K562 treated with DMSO at 1 percent for 48 hours (cell line): ENCODE results near the gene NDUFA13. TPM values are rescaled to one million over a fixed set of nuclear protein-coding genes. Genes with fewer than 3 reads are reported as not detected.

ENCODE experiments used
- total RNA-seq: library from RNA; unstranded; fragments of 300-600 nt; gene quantifications from 2 replicates; pipeline ENCODE4 v1.2.3, GENCODE V29; 2022; ENCODE audit warnings: low replicate concordance; ENCODE audit errors: extremely low read depth

Gene NDUFA13
- total RNA-seq: not detected in 2 replicates

DNA sequence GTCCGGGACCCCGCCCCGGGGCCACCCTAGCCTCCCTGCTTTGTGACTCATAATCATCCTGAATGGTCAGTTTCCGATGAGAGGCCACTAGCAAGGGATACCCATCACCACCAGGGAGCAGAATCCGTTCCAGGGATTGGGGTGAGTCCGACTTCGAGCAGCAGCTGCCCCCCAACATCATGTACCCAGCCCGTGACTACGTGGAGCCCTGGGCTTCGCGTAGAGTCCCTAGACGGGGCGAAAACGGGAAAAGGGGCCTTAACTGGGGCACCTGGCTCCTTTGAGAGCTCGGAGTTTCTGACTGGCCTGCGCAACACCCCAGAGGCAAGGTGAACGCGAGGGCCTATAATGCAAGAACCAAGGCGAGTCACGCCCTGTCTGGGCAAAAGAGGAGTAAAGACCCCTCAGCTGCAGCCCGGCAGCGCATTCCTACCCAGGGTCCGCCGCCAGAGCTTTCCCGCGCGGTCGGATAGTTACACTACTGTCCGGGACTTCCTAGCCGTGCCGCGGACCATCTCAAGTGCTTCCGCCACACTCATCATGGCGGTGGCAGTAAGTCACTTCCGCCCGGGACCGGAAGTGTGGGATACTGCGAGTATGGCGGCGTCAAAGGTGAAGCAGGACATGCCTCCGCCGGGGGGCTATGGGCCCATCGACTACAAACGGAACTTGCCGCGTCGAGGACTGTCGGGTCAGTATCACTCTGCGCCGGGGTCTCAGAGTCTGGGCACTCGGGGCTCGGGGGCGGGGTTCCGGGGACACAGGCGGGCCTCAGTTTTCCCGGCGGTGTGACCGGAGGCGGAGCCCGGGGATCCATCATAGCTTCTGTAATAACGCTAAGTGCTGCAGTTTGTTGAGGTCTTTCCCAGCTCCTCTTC, at the start of gene NDUFA13:
NDUFA13 (plus strand) TSS at position 584 of the 878 bp plus-strand sequence; CDS start at position 598, 14 bp downstream.

DNA sequence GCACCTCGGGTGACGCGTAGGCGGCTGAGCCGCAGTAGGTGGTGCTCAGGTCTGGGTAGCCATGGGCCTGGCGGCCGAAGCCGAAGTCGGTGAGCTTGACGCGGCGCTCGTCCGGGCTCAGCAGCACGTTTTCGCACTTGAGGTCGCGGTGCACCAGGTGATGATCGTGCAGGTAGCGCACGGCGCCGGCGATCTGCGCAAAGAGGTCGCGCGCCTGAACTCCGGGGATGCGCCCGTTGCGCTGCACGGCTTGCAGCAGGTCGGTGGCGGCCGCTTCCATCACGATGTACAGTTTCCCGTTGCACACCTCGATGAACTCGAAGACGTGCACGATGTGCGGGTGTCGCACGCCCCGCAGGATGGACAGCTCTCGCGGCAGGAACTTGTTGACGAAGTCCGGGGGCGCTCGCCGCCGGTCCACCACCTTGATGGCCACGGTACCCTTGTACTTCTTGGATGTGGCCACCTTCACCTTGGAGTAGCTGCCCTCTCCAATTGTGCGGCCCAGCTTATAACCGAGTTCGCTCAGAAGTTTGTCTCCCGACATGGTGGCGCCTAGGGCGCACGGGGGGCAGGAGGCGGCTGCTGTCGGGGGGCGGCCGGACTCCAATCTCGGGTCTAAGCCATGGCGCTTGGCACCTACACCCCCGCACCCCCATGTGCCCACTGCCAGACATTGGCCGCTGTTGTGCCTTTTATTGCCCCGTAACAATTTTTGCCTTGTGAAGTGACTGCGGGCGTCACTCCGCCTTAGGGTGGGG, 964 bp upstream of the NDUFA13 start, which contains the start of gene TSSK6:
TSSK6 (minus strand) TSS at position 668 of the 761 bp plus-strand sequence; CDS start at position 547, 121 bp downstream.

DNA sequence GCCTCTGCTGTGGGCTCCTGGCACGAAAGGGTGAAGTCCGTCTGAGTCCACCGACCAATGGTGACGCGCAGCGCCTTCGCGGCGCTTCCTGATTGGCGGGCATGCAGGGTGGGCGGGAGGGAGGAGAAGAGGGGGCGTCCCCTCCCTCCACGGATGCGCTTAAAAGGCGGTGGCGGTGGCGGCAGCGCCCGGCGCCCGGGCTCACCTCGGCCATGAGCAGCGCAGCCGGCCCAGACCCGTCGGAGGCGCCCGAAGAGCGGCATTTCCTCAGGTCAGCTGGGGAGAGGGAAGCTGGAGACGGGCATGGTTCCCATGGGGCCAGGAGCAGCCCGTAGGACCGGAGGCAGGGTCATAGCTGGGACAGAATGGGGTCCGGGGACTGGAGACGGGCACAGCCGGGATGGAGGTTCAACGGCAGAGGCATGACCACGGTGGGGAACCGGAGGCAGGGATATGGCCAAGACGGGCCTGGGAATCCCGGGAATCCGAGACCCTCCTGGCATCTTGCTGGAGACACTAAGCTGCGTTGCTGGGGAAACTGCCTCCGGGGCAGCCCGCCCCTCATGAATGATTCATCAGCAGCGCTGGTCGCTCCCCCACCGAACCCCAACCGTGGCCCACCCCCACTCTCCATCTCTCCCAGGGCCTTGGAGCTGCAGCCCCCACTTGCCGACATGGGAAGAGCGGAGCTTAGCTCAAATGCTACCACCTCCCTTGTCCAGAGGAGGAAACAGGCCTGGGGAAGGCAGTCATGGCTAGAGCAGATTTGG, 12.9 kb downstream of the NDUFA13 start, which contains the start of gene YJEFN3:
YJEFN3 (plus strand) TSS at position 191 of the 770 bp plus-strand sequence; CDS start at position 213, 22 bp downstream.

DNA sequence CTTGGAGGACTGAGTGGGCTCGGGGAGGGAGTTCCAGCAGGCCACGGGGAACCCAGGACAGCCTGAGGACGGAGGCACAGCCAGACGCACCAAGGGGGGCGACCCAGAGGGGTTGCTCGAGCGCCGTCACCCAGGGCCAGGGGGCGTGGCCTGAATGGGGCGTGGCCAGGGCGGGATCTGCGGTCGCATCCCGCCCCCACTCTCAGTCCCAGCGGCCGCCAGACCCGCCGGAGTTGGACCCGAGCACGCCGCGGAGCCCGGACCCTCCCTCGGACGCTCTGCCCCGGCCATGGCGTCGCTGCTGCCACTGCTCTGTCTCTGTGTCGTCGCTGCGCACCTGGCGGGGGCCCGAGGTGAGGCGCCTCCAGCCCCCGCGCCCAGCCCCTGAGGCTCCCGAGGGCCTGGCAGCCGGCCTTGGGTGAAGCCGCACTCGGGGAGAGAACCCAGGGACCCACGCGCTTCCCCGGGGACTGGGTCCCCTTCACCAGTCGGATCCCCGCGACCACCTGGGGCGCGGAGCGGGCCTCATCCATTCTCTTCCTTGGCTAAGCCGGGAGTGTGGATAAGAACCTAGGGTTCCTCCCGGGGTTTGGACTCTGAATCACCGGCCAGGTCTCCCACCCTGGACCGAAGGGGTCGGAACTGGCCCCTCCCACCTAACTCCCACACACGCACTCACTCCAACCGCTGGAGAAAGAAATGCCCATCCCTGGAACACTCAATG, 22.2 kb downstream of the NDUFA13 start, which contains the start of gene CILP2:
CILP2 (plus strand) TSS at position 205 of the 724 bp plus-strand sequence; CDS start at position 290, 85 bp downstream.

Other genes with a start within 250 kb of the NDUFA13 start
- gene TM6SF2, start 242.9 kb upstream of the NDUFA13 start, total RNA-seq: not detected in 2 replicates
- not detected in 2 replicates for gene SUGP1, start 195.7 kb upstream of the NDUFA13 start, total RNA-seq
- gene MAU2, start 195.4 kb upstream of the NDUFA13 start, total RNA-seq: not detected in 2 replicates
- gene GATAD2A, start 110.5 kb upstream of the NDUFA13 start, total RNA-seq: not detected in 2 replicates
- gene TSSK6, start 677 bp upstream of the NDUFA13 start, total RNA-seq: not detected in 2 replicates
- not detected in 2 replicates for gene YJEFN3, start 12.7 kb downstream of the NDUFA13 start, total RNA-seq
- gene CILP2, start 22.0 kb downstream of the NDUFA13 start, total RNA-seq: not detected in 2 replicates
- not detected in 2 replicates for gene PBX4, start 102.5 kb downstream of the NDUFA13 start, total RNA-seq
- not detected in 2 replicates for gene LPAR2, start 112.0 kb downstream of the NDUFA13 start, total RNA-seq
- gene GMIP, start 127.4 kb downstream of the NDUFA13 start, total RNA-seq: not detected in 2 replicates
- gene ATP13A1, start 147.5 kb downstream of the NDUFA13 start, total RNA-seq: 205 TPM in 1 of 2 replicates, not detected in the other
- gene ZNF101, start 152.6 kb downstream of the NDUFA13 start, total RNA-seq: not detected in 2 replicates
- not detected in 2 replicates for gene ZNF14, start 216.9 kb downstream of the NDUFA13 start, total RNA-seq